SIG-M5 treated with dmso at 0.1 percent for 504 hours (cell line): ENCODE data around the gene TRAPPC12.
A peak's percentile ranks its signal among the peaks of the same experiment; 100 is the strongest.
"Not testable (repeated sequence)": the region's sequence is repeated elsewhere in the genome, so short reads cannot be mapped to it uniquely, and the experiment has no call there.

Experiments used
- DNase-seq: peaks from one replicate; lab custom pipeline; 2025; ENCODE audit not compliant: unreplicated experiment; lab: John Stamatoyannopoulos, UW

The TRAPPC12 gene

GRCh38 chr2:3498783-3499394 lies 119.4 kb downstream of the TRAPPC12 start:
- no peak for DNase-seq

GRCh38 chr2:3500326-3500899 lies 120.9 kb downstream of the TRAPPC12 start:
- no peak for DNase-seq

GRCh38 chr2:3503046-3503445 lies 123.6 kb downstream of the TRAPPC12 start:
- DNase-seq = no peak

- DNase-seq = no peak
Measured at GRCh38 chr2:3503483-3503882, 124.0 kb downstream of the TRAPPC12 start.

- DNase-seq = no peak
Measured at GRCh38 chr2:3504741-3505140, 125.2 kb downstream of the TRAPPC12 start.

- no peak for DNase-seq
Measured at GRCh38 chr2:3505771-3506170, 126.3 kb downstream of the TRAPPC12 start.

GRCh38 chr2:3512086-3512485 lies 132.6 kb downstream of the TRAPPC12 start:
- no peak for DNase-seq

- DNase-seq = no peak
Measured at GRCh38 chr2:3513026-3513810, 133.7 kb downstream of the TRAPPC12 start.

- DNase-seq = not testable (repeated sequence)
Measured at GRCh38 chr2:3515438-3515837, 135.9 kb downstream of the TRAPPC12 start.

GRCh38 chr2:3516831-3517230 lies 137.3 kb downstream of the TRAPPC12 start:
- DNase-seq = no peak

- DNase-seq = no peak
Measured at GRCh38 chr2:3517948-3518495, 138.5 kb downstream of the TRAPPC12 start.

GRCh38 chr2:3518496-3519254 lies 139.2 kb downstream of the TRAPPC12 start:
- DNase-seq = peak; percentile 98

GRCh38 chr2:3519255-3520205 lies 140.0 kb downstream of the TRAPPC12 start, which contains the start of gene ADI1:
ADI1 (minus strand) TSS chr2:3519531; CDS start chr2:3519487, 44 bp downstream.
- DNase-seq = peak; percentile 78

- no peak for DNase-seq
Measured at GRCh38 chr2:3520591-3520990, 141.1 kb downstream of the TRAPPC12 start.

- no peak for DNase-seq
Measured at GRCh38 chr2:3522961-3523421, 143.5 kb downstream of the TRAPPC12 start.

- DNase-seq = no peak
Measured at GRCh38 chr2:3523551-3524041, 144.1 kb downstream of the TRAPPC12 start.

- DNase-seq = no peak
Measured at GRCh38 chr2:3526871-3527270, 147.4 kb downstream of the TRAPPC12 start.

- DNase-seq = no peak
Measured at GRCh38 chr2:3527886-3528785, 148.6 kb downstream of the TRAPPC12 start.
